ENCODE data around the gene GRIA4.

GRCh38 chr11:105701098-105701497, 91.2 kb downstream of the GRIA4 start:
- no peak for TF ChIP-seq CTCF (IDR thresholded peaks at IDR 0.05; ENCODE audit: insufficient read depth, low read depth, low read length)
- no peak for TF ChIP-seq EZH2 (IDR thresholded peaks at IDR 0.05; ENCODE audit: insufficient read depth, low read length)
